ENCODE data around the gene DNAJC18.

DNA sequence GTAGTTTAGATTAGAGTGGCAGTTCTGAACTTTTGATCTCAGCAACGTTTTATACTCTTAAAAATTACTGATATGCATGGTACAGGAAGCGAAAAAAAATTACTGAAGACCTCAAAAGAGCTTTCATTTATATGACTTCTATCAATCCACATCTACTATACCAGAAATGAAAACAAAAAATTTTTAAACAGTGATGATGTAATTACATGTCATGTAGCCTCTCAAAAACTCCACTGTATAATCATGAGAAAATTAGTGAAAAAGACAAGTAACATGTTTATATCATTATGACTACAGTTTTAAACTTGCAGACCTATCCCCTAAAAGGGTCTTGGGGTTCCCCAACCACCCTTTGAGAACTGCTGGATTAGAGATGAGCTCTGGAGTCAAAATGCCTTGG is 9.3 kb downstream of the DNAJC18 start:
- TF ChIP-seq EZH2phosphoT487 (IDR thresholded peaks at IDR 0.05; ENCODE audit: insufficient read depth, low read depth) (no peak), EZH2 (IDR thresholded peaks at IDR 0.05; ENCODE audit: insufficient read depth, poor library complexity, severe bottlenecking) (no peak)

All from GM23248 (cell line).